Astrocyte (in vitro differentiated cells and primary cell): ENCODE data around the gene MAML2. TPM values are rescaled to one million over a fixed set of nuclear protein-coding genes. Genes with fewer than 3 reads are reported as not detected.

ENCODE experiments used
- DNase-seq: peaks from one replicate; pipeline ENCODE4 v3.0.0-alpha.2; 2010; ENCODE audit warnings: low read depth
- FAIRE-seq: peaks from 2 replicates; lab custom pipeline; 2011; peaks lifted over from hg19 to GRCh38; lab: Jason Lieb, UNC
- H2AFZ ChIP-seq: 2 replicates; pipeline ENCODE4 v1.6.0; 2012; ENCODE audit warnings: low read depth, low read length, inconsistent platforms
- H3K27ac ChIP-seq: 2 replicates; pipeline ENCODE4 v1.5.1; 2011; ENCODE audit warnings: low read depth, low read length, inconsistent platforms
- H3K27me3 ChIP-seq: 2 replicates; pipeline ENCODE4 v1.6.0; 2011; ENCODE audit warnings: low read length, inconsistent platforms; ENCODE audit not compliant: insufficient read depth
- H3K36me3 ChIP-seq: 2 replicates; pipeline ENCODE4 v1.5.1; 2011; ENCODE audit warnings: low read length, inconsistent platforms; ENCODE audit not compliant: insufficient read depth
- H3K4me1 ChIP-seq: 2 replicates; pipeline ENCODE4 v1.5.1; 2011; ENCODE audit warnings: low read length, inconsistent platforms; ENCODE audit not compliant: insufficient read depth
- H3K4me2 ChIP-seq: 2 replicates; pipeline ENCODE4 v1.6.0; 2012; ENCODE audit warnings: low read length, inconsistent platforms
- H3K4me3 ChIP-seq: 2 replicates; pipeline ENCODE4 v1.5.1; 2011; ENCODE audit warnings: low read depth, mild to moderate bottlenecking, low read length, inconsistent platforms; ENCODE audit not compliant: insufficient read depth
- H3K79me2 ChIP-seq: 2 replicates; pipeline ENCODE4 v1.6.0; 2012; ENCODE audit warnings: mild to moderate bottlenecking, low read length, inconsistent platforms; ENCODE audit not compliant: insufficient read depth
- H3K9ac ChIP-seq: 2 replicates; pipeline ENCODE4 v1.6.0; 2012; ENCODE audit warnings: mild to moderate bottlenecking, low read length, inconsistent platforms
- H3K9me3 ChIP-seq: 2 replicates; pipeline ENCODE4 v1.5.1; 2012; ENCODE audit warnings: low read depth, mild to moderate bottlenecking, low read length, inconsistent platforms; ENCODE audit not compliant: insufficient read depth
- H4K20me1 ChIP-seq: 2 replicates; pipeline ENCODE4 v1.6.0; 2012; ENCODE audit warnings: low read length, inconsistent platforms; ENCODE audit not compliant: insufficient read depth
- H3K27ac Mint-ChIP-seq: one replicate; pipeline ENCODE4 v1.8.0; 2021; ENCODE audit warnings: mild to moderate bottlenecking, mixed read lengths; ENCODE audit not compliant: unreplicated experiment
- H3K27me3 Mint-ChIP-seq: one replicate; pipeline ENCODE4 v1.8.0; 2021; ENCODE audit warnings: low read depth, mixed read lengths; ENCODE audit not compliant: unreplicated experiment
- H3K36me3 Mint-ChIP-seq: one replicate; pipeline ENCODE4 v1.8.0; 2021; ENCODE audit warnings: low read depth, mixed read lengths; ENCODE audit not compliant: unreplicated experiment
- H3K4me1 Mint-ChIP-seq: one replicate; pipeline ENCODE4 v1.8.0; 2021; ENCODE audit warnings: low read depth, mixed read lengths; ENCODE audit not compliant: unreplicated experiment
- H3K4me3 Mint-ChIP-seq: one replicate; pipeline ENCODE4 v1.8.0; 2021; ENCODE audit warnings: mild to moderate bottlenecking, moderate library complexity, mixed read lengths; ENCODE audit not compliant: unreplicated experiment
- H3K9me3 Mint-ChIP-seq: one replicate; pipeline ENCODE4 v1.8.0; 2021; ENCODE audit warnings: mild to moderate bottlenecking, mixed read lengths; ENCODE audit not compliant: unreplicated experiment
- EZH2 ChIP-seq: IDR thresholded peaks from 2 replicates; pipeline ENCODE4 v1.6.1; 2012; ENCODE audit warnings: mild to moderate bottlenecking, low read length, inconsistent platforms; ENCODE audit not compliant: insufficient read depth
- total RNA-seq: library from RNA; stranded (reverse); gene quantifications from 2 replicates; pipeline ENCODE4 v1.2.1, GENCODE V29; 2021
- TF ChIP-seq, protein P1 (sequence below): IDR thresholded peaks from 2 replicates; pipeline ENCODE4 v1.5.1; 2011; ENCODE audit warnings: low read depth, mild to moderate bottlenecking, inconsistent platforms, low read length, moderate library complexity; ENCODE audit not compliant: insufficient read depth

MAML2 gene
- total RNA-seq, 1 donor from 2014 or later, result 27.4 TPM

GRCh38 chr11:96338910-96339705 is 3.9 kb downstream of the MAML2 start:
- H3K27me3 Mint-ChIP-seq, result no peaks in the 10 kb centered on the region
- Histone ChIP-seq H3K4me1 (peaks cover 44% of the 10 kb centered on the region), H3K27me3 (no peaks in the 10 kb centered on the region), H3K27ac (peak overlapping the region; percentile 92), H4K20me1 (peaks cover 12% of the 10 kb centered on the region), H3K9me3 (no peaks in the 10 kb centered on the region), H3K4me3 (peak overlapping the region; percentile 97), H3K4me2 (peak overlapping the region; percentile 92), H3K79me2 (peaks cover 89% of the 10 kb centered on the region), H3K9ac (peak overlapping the region; percentile 99), H3K36me3 (peaks cover 6% of the 10 kb centered on the region), H2AFZ (peak overlapping the region; percentile 38)
- peaks cover 44% of the 10 kb centered on the region for H3K4me1 Mint-ChIP-seq
- peaks cover 10% of the 10 kb centered on the region for H3K36me3 Mint-ChIP-seq
- no peaks in the 10 kb centered on the region for H3K9me3 Mint-ChIP-seq
- peak overlapping the region; percentile 35 for H3K27ac Mint-ChIP-seq
- no peak for FAIRE-seq
- peak overlapping the region; percentile 88 for H3K4me3 Mint-ChIP-seq
- peak; percentile 81 for DNase-seq
- TF ChIP-seq EZH2, result no peak
- TF ChIP-seq, protein P1, sequence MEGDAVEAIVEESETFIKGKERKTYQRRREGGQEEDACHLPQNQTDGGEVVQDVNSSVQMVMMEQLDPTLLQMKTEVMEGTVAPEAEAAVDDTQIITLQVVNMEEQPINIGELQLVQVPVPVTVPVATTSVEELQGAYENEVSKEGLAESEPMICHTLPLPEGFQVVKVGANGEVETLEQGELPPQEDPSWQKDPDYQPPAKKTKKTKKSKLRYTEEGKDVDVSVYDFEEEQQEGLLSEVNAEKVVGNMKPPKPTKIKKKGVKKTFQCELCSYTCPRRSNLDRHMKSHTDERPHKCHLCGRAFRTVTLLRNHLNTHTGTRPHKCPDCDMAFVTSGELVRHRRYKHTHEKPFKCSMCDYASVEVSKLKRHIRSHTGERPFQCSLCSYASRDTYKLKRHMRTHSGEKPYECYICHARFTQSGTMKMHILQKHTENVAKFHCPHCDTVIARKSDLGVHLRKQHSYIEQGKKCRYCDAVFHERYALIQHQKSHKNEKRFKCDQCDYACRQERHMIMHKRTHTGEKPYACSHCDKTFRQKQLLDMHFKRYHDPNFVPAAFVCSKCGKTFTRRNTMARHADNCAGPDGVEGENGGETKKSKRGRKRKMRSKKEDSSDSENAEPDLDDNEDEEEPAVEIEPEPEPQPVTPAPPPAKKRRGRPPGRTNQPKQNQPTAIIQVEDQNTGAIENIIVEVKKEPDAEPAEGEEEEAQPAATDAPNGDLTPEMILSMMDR, result no peak

DNA sequence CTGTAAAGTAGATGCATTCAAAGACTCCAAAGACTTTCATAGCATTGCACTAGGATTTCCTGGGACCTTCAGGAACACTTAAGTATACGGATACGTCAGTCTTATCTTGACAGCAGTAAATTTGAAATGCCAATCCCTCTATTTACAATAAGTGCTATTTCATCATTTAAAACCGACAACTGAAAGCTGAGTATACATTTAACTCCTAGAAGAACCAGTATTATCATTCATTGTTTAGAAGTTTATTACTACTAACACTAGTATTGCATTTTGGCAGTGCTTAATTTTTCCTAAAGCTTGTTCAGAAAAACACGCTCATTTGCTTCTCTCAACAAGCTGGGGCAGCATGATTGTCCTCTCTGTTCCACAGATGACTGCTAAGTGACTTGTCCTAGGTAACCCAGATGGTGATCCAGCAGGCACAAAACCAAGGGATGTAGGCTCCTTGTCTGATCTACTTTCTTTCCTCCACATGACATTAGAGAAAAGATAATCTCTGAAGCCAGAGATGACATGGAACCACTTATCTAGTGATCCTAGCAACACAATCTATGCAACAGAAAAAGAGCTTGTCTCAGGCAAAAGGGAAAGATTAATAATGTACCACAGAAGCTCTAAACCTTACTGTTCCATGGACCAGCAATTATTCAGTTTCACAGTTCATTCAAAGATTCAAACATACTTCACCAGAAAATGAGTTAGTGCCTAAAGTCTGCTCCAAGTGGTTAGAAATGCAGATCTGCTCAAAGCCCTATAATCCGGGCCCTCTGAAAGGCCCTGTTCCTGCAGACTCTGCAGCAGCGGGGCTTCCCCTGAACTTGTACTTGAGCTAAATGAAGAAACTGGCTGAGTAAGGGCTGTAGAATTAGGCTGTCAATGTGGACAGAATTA is 5.2 kb downstream of the MAML2 start:
- H3K4me3 Mint-ChIP-seq, result peak overlapping the region; percentile 88
- peaks cover 48% of the 10 kb centered on the region for H3K4me1 ChIP-seq
- H3K4me3 ChIP-seq, result peak overlapping the region; percentile 18

More for the DNA sequence above, 5.2 kb downstream of the MAML2 start:
- Histone ChIP-seq H3K9ac (peak overlapping the region; percentile 99), H2AFZ (no peak overlapping the region), H3K9me3 (no peaks in the 10 kb centered on the region), H3K27ac (peak overlapping the region; percentile 92), H3K36me3 (peaks cover 6% of the 10 kb centered on the region), H3K27me3 (no peaks in the 10 kb centered on the region), H3K79me2 (peaks cover 99% of the 10 kb centered on the region), H3K4me2 (peak overlapping the region; percentile 92), H4K20me1 (peaks cover 12% of the 10 kb centered on the region)
- Mint-ChIP-seq H3K9me3 (no peaks in the 10 kb centered on the region), H3K36me3 (peaks cover 10% of the 10 kb centered on the region), H3K4me1 (peaks cover 51% of the 10 kb centered on the region), H3K27ac (peak overlapping the region; percentile 67), H3K27me3 (no peaks in the 10 kb centered on the region)
- TF ChIP-seq EZH2, result no peak
- TF ChIP-seq, protein P1, result no peak
- FAIRE-seq (no peak), DNase-seq (no peak)
